CD4-positive, alpha-beta T cell treated with Interleukin-10 for 1 hour (primary cell): ENCODE data around the gene GRIA3.

Experiments
- DNase-seq: peaks from one replicate; pipeline ENCODE4 v3.0.0-alpha.2; 2020

The GRIA3 gene

GRCh38 chrX:123199338-123199737, 15.3 kb downstream of the GRIA3 start:
- DNase-seq = no peak

GRCh38 chrX:123201720-123202119, 17.6 kb downstream of the GRIA3 start:
- DNase-seq = no peak

GRCh38 chrX:123202523-123202922, 18.4 kb downstream of the GRIA3 start:
- no peak for DNase-seq

- DNase-seq = no peak
These were observed 19.7 kb downstream of the GRIA3 start for GRCh38 chrX:123203772-123204171.

- DNase-seq = no peak
These were observed 22.1 kb downstream of the GRIA3 start for GRCh38 chrX:123206176-123206575.

- DNase-seq = no peak
These were observed 26.2 kb downstream of the GRIA3 start for GRCh38 chrX:123210252-123210651.

- DNase-seq = no peak
These were observed 31.5 kb downstream of the GRIA3 start for GRCh38 chrX:123215397-123216089.

- DNase-seq = no peak
These were observed 33.0 kb downstream of the GRIA3 start for GRCh38 chrX:123217077-123217476.

- DNase-seq = no peak
These were observed 33.6 kb downstream of the GRIA3 start for GRCh38 chrX:123217728-123218127.

- no peak for DNase-seq
These were observed 35.8 kb downstream of the GRIA3 start for GRCh38 chrX:123219916-123220315.

- no peak for DNase-seq
These were observed 38.8 kb downstream of the GRIA3 start for GRCh38 chrX:123222920-123223319.

- DNase-seq = no peak
These were observed 39.3 kb downstream of the GRIA3 start for GRCh38 chrX:123223409-123223808.

GRCh38 chrX:123223859-123224258, 39.8 kb downstream of the GRIA3 start:
- no peak for DNase-seq

- DNase-seq = no peak
These were observed 46.7 kb downstream of the GRIA3 start for GRCh38 chrX:123230798-123231197.

GRCh38 chrX:123236859-123237258, 52.8 kb downstream of the GRIA3 start:
- no peak for DNase-seq

GRCh38 chrX:123237271-123237670, 53.2 kb downstream of the GRIA3 start:
- DNase-seq = no peak

- no peak for DNase-seq
These were observed 70.4 kb downstream of the GRIA3 start for GRCh38 chrX:123254457-123254856.

- no peak for DNase-seq
These were observed 72.3 kb downstream of the GRIA3 start for GRCh38 chrX:123256378-123256777.

- DNase-seq = no peak
These were observed 76.9 kb downstream of the GRIA3 start for GRCh38 chrX:123260920-123261418.

- no peak for DNase-seq
These were observed 79.2 kb downstream of the GRIA3 start for GRCh38 chrX:123263270-123263669.

- no peak for DNase-seq
These were observed 79.7 kb downstream of the GRIA3 start for GRCh38 chrX:123263747-123264146.

- no peak for DNase-seq
These were observed 83.1 kb downstream of the GRIA3 start for GRCh38 chrX:123267220-123267619.

- no peak for DNase-seq
These were observed 87.8 kb downstream of the GRIA3 start for GRCh38 chrX:123271902-123272301.

GRCh38 chrX:123272630-123273029, 88.6 kb downstream of the GRIA3 start:
- DNase-seq = no peak

- DNase-seq = no peak
These were observed 90.7 kb downstream of the GRIA3 start for GRCh38 chrX:123274796-123275195.
